ENCODE measurements around the gene EIF5. TPM values are rescaled to one million over a fixed set of nuclear protein-coding genes. Genes with fewer than 3 reads are reported as not detected.

EIF5 gene
- 177 and 194 TPM in 2 replicates for total RNA-seq (2014; rRNA removed; shearing (Covaris generic))
- 476 and 634 TPM in 2 replicates for polyA plus RNA-seq (2016; fragmentation: Nextera tagmentation; extraction: Ambion mirVana)
- long read RNA-seq, full-length matches to known transcripts: 23 of 544 reads
- long read RNA-seq, partial matches to known transcripts: 506 of 544 reads
- long read RNA-seq, other reads (novel, unspliced or antisense): 15 of 544 reads

DNA sequence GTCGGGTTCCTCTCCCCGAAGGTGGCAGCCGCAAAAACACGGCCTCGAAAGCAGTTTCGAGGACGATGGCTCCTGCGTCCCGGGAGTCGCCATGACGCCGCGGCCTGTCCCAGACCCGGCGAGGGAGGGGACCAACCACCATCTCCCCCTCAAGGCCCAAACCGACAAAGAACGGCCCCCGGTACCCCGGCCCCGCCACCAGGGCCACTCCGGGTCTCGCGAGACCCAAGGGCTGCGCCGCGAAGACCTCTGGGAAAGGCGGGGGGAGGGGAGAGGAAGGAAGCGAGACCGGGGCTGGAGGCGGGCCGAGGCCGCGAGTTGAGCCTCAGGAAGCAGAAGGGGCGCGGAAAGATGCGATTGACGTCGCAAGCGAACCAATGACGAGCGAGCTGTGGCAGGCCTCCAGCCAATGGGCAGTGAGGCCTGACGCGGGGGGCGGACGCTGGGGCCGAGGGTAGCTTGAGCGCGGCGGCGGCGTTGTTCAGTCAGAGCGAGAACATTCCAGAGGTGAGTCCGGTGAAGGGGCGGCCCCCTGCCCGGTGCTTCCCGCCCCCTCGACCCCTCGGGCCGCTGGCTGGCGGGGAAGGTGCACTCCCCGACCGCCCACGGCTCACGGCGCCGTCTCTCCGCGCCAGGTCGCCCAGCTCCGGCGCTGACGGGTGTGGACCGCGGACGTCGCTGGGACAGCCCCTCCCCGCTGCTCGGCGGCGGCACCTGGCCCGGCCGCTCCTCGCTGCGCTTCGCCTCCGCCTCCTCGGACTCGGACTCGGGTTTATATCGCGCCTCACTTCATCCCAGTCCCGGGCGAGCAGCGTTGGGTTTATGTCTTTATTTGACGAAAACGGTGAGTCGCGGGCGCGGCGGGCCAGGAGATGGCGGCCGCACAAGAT, at the start of gene EIF5:
EIF5 (plus strand) TSS at position 484 of the 890 bp plus-strand sequence. CDS start 1,624 bp downstream, outside the sequence.
- H3K27me3 Mint-ChIP-seq (ENCODE audit: insufficient read depth, low read depth, poor library complexity): peaks cover 15% of the 10 kb centered on the region
- Histone ChIP-seq H2AFZ (peak within 1 kb of the TSS; percentile 54; the same call in 1 of the 2 replicates), H3F3A (replicated peaks; ENCODE audit: low read depth) (peaks cover 38% of the 10 kb centered on the region), H3K9me2 (ENCODE audit: insufficient read depth) (no peaks in the 10 kb centered on the region), H3K27me3 (ENCODE audit: insufficient read depth) (no peaks in the 10 kb centered on the region), H3K4me1 (ENCODE audit: insufficient read depth) (peaks cover 22% of the 10 kb centered on the region), H3K4me3 (peak within 1 kb of the TSS; percentile 96), H3K36me3 (ENCODE audit: insufficient read depth) (peaks cover 36% of the 10 kb centered on the region), H3K79me2 (replicated peaks; ENCODE audit: insufficient read depth) (peaks cover 44% of the 10 kb centered on the region), H4K20me1 (replicated peaks; ENCODE audit: insufficient read depth) (peaks cover 39% of the 10 kb centered on the region), H3K4me2 (peak within 1 kb of the TSS; percentile 92), H3K27ac (ENCODE audit: low read depth) (peak within 1 kb of the TSS; percentile 93)
- DNase-seq (ENCODE audit: low spot score) (peak; percentile 100), ATAC-seq (peak; percentile 91)
- peaks cover 7% of the 10 kb centered on the region for H3K9me3 Mint-ChIP-seq
- H3K36me3 Mint-ChIP-seq (ENCODE audit: low read depth): peaks cover 44% of the 10 kb centered on the region
- peak within 1 kb of the TSS; percentile 97 for H3K27ac Mint-ChIP-seq
- H3K4me3 Mint-ChIP-seq: peak within 1 kb of the TSS; percentile 95
- peaks cover 33% of the 10 kb centered on the region for H3K4me1 Mint-ChIP-seq
- no peak for TF ChIP-seq EZH2phosphoT487 (IDR thresholded peaks at IDR 0.05; ENCODE audit: unreplicated experiment)
- no peak for TF ChIP-seq EZH2 (IDR thresholded peaks at IDR 0.05; ENCODE audit: low read depth, unreplicated experiment)
- TF ChIP-seq ZNF114 (CRISPR knock-in tag; IDR thresholded peaks at IDR 0.05): no peak
- TF ChIP-seq STAT1 (IDR thresholded peaks at IDR 0.05; ENCODE audit: unreplicated experiment): no peak
- TF ChIP-seq, protein P1, sequence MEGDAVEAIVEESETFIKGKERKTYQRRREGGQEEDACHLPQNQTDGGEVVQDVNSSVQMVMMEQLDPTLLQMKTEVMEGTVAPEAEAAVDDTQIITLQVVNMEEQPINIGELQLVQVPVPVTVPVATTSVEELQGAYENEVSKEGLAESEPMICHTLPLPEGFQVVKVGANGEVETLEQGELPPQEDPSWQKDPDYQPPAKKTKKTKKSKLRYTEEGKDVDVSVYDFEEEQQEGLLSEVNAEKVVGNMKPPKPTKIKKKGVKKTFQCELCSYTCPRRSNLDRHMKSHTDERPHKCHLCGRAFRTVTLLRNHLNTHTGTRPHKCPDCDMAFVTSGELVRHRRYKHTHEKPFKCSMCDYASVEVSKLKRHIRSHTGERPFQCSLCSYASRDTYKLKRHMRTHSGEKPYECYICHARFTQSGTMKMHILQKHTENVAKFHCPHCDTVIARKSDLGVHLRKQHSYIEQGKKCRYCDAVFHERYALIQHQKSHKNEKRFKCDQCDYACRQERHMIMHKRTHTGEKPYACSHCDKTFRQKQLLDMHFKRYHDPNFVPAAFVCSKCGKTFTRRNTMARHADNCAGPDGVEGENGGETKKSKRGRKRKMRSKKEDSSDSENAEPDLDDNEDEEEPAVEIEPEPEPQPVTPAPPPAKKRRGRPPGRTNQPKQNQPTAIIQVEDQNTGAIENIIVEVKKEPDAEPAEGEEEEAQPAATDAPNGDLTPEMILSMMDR (conservative IDR thresholded peaks at IDR 0.05; ENCODE audit: low read depth in 2 of 2): 0 out of 4 replicates have a peak, but pooled peaks of 1 of the 2 experiments have one; percentile 0
- TF ChIP-seq, protein P2, sequence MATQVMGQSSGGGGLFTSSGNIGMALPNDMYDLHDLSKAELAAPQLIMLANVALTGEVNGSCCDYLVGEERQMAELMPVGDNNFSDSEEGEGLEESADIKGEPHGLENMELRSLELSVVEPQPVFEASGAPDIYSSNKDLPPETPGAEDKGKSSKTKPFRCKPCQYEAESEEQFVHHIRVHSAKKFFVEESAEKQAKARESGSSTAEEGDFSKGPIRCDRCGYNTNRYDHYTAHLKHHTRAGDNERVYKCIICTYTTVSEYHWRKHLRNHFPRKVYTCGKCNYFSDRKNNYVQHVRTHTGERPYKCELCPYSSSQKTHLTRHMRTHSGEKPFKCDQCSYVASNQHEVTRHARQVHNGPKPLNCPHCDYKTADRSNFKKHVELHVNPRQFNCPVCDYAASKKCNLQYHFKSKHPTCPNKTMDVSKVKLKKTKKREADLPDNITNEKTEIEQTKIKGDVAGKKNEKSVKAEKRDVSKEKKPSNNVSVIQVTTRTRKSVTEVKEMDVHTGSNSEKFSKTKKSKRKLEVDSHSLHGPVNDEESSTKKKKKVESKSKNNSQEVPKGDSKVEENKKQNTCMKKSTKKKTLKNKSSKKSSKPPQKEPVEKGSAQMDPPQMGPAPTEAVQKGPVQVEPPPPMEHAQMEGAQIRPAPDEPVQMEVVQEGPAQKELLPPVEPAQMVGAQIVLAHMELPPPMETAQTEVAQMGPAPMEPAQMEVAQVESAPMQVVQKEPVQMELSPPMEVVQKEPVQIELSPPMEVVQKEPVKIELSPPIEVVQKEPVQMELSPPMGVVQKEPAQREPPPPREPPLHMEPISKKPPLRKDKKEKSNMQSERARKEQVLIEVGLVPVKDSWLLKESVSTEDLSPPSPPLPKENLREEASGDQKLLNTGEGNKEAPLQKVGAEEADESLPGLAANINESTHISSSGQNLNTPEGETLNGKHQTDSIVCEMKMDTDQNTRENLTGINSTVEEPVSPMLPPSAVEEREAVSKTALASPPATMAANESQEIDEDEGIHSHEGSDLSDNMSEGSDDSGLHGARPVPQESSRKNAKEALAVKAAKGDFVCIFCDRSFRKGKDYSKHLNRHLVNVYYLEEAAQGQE (IDR thresholded peaks at IDR 0.05; ENCODE audit: unreplicated experiment): no peak
- no peak for TF ChIP-seq JUNB (IDR thresholded peaks at IDR 0.05; ENCODE audit: unreplicated experiment)
- TF ChIP-seq CREB1 (CRISPR knock-in tag; IDR thresholded peaks at IDR 0.05; ENCODE audit: low read depth): peak; percentile 78
- TF ChIP-seq POLR2AphosphoS5 (IDR thresholded peaks at IDR 0.05; ENCODE audit: low read depth): peak; percentile 91
- TF ChIP-seq NANOG (IDR thresholded peaks at IDR 0.05; ENCODE audit: borderline replicate concordance): no peak
- TF ChIP-seq, protein P3, sequence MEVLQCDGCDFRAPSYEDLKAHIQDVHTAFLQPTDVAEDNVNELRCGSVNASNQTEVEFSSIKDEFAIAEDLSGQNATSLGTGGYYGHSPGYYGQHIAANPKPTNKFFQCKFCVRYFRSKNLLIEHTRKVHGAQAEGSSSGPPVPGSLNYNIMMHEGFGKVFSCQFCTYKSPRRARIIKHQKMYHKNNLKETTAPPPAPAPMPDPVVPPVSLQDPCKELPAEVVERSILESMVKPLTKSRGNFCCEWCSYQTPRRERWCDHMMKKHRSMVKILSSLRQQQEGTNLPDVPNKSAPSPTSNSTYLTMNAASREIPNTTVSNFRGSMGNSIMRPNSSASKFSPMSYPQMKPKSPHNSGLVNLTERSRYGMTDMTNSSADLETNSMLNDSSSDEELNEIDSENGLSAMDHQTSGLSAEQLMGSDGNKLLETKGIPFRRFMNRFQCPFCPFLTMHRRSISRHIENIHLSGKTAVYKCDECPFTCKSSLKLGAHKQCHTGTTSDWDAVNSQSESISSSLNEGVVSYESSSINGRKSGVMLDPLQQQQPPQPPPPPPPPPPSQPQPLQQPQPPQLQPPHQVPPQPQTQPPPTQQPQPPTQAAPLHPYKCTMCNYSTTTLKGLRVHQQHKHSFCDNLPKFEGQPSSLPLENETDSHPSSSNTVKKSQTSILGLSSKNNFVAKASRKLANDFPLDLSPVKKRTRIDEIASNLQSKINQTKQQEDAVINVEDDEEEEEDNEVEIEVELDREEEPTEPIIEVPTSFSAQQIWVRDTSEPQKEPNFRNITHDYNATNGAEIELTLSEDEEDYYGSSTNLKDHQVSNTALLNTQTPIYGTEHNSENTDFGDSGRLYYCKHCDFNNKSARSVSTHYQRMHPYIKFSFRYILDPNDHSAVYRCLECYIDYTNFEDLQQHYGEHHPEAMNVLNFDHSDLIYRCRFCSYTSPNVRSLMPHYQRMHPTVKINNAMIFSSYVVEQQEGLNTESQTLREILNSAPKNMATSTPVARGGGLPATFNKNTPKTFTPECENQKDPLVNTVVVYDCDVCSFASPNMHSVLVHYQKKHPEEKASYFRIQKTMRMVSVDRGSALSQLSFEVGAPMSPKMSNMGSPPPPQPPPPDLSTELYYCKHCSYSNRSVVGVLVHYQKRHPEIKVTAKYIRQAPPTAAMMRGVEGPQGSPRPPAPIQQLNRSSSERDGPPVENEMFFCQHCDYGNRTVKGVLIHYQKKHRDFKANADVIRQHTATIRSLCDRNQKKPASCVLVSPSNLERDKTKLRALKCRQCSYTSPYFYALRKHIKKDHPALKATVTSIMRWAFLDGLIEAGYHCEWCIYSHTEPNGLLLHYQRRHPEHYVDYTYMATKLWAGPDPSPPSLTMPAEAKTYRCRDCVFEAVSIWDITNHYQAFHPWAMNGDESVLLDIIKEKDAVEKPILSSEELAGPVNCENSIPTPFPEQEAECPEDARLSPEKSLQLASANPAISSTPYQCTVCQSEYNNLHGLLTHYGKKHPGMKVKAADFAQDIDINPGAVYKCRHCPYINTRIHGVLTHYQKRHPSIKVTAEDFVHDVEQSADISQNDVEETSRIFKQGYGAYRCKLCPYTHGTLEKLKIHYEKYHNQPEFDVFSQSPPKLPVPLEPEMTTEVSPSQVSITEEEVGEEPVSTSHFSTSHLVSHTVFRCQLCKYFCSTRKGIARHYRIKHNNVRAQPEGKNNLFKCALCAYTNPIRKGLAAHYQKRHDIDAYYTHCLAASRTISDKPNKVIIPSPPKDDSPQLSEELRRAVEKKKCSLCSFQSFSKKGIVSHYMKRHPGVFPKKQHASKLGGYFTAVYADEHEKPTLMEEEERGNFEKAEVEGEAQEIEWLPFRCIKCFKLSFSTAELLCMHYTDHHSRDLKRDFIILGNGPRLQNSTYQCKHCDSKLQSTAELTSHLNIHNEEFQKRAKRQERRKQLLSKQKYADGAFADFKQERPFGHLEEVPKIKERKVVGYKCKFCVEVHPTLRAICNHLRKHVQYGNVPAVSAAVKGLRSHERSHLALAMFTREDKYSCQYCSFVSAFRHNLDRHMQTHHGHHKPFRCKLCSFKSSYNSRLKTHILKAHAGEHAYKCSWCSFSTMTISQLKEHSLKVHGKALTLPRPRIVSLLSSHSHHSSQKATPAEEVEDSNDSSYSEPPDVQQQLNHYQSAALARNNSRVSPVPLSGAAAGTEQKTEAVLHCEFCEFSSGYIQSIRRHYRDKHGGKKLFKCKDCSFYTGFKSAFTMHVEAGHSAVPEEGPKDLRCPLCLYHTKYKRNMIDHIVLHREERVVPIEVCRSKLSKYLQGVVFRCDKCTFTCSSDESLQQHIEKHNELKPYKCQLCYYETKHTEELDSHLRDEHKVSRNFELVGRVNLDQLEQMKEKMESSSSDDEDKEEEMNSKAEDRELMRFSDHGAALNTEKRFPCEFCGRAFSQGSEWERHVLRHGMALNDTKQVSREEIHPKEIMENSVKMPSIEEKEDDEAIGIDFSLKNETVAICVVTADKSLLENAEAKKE (CRISPR knock-in tag; IDR thresholded peaks at IDR 0.05): no peak
- TF ChIP-seq ZNF331 (CRISPR knock-in tag; IDR thresholded peaks at IDR 0.05; ENCODE audit: low read depth): no peak
